KOPT-K1 (cell line): ENCODE data around the gene MAP2.
"Not testable (repeated sequence)": the region's sequence is repeated elsewhere in the genome, so short reads cannot be mapped to it uniquely, and the experiment has no call there.

Source experiments
- H3K27ac ChIP-seq: fragments of 200-600 bp; sonication (generic); 2 replicates; pipeline ENCODE4 v1.5.1; 2016; ENCODE audit warnings: antibody characterized with exemption, mild to moderate bottlenecking, low read depth, low read length; ENCODE audit not compliant: poor library complexity, severe bottlenecking
- H3K36me3 ChIP-seq: fragments of 200-600 bp; sonication (generic); 2 replicates; pipeline ENCODE4 v1.5.1; 2017; ENCODE audit warnings: antibody characterized with exemption, mild to moderate bottlenecking, low read length, moderate library complexity; ENCODE audit not compliant: insufficient read depth
- H3K9me3 ChIP-seq: fragments of 200-600 bp; sonication (generic); 2 replicates; pipeline ENCODE4 v1.5.1; 2017; ENCODE audit warnings: antibody characterized with exemption, low read length, mild to moderate bottlenecking; ENCODE audit not compliant: insufficient read depth, poor library complexity, severe bottlenecking

MAP2 gene

DNA sequence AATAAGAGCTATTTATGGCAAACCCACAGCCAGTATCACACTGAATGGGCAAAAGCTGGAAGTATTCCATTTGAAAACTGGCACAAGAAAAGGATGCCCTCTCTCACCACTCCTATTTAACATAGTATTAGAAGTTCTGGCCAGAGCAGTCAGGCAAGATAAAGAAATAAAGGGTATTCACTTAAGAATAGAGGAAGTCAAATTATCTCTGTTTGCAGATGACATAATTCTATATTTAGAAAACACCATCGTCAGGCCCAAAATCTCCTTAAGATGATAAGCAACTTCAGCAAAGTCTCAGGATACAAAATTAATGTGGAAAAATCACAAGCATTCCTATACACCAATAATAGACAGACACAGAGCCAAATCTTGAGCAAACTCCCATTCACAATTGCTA, 68.4 kb downstream of the MAP2 start:
- not testable (repeated sequence) for H3K27ac ChIP-seq, H3K9me3 ChIP-seq, H3K36me3 ChIP-seq

GRCh38 chr2:209495068-209495620, 71.3 kb downstream of the MAP2 start:
- not testable (repeated sequence) for H3K36me3 ChIP-seq, H3K27ac ChIP-seq, H3K9me3 ChIP-seq

DNA sequence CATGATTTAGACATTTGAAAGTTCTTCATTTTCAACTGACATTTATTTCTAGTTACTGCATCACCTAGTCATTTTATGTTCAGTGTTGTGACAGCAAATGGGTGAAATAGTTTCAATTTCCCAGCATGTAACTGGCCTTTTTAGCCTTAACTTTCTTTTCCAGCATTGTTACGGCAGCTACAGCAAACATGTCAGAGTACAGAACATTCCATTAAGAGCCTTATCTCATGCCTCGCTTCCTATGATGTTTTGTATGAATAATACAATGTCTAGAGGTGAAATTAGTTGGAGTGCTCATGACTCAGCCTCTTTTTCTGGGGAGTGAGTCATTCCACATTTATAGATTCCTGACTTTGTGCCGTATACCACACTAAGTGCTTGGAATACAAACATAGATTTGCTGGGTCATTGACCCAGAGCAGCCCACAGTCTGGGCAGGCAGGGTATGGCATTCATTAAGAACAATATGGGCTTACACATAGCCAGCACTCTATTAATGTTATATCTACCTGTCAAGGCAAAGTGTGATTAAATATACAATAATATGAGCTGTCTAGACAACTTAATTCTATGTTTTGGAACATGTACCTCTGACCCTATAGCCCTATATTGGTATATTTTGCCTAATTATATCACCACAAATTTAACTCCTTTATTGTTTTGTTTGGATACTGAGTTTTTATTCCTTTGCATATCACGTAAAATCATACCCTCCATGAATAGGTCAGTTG, 72.2 kb downstream of the MAP2 start:
- Histone ChIP-seq H3K27ac (no peak overlapping the region), H3K36me3 (no peaks in the 10 kb centered on the region), H3K9me3 (no peaks in the 10 kb centered on the region)

DNA sequence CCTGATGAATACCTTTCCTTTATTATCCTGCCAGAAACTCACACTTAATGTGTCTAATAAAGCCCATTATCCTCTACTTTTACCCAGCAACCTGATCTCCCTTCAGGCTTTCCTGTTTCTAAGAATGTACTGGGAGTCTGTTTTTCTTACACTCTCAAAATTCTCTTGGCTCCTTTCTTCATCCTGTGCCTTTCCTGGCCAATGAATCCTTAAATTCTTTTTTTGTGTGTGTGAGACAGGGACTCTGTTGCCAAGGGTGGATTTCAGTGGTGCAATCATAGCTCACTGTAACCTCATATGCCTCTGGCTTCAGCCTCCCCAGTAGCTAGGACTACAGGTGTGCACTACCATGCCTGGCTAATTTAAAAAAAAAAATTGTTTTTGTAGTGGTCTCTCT, 72.7 kb downstream of the MAP2 start:
- no peak overlapping the region for H3K27ac ChIP-seq
- no peaks in the 10 kb centered on the region for H3K9me3 ChIP-seq

DNA sequence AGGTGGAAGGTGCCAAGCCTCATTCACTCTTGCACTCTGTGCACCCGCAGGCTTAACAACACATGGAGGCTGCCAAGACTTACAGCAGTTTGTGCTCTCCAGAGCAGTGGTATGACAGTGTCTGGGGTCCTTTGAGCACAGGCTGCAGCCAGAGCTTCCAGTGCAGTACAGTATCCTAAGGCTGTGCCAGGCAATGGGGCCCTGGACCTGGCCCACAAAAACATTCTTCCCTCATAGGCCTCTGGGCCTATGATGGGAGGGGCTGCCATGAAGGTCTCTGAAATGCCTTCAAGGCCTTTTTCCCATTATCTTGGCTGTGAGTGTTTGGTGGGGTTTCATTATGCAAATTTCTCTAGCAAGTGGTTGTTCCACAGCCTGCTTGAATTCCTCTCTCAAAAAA, 74.8 kb downstream of the MAP2 start:
- Histone ChIP-seq H3K9me3 (no peaks in the 10 kb centered on the region), H3K27ac (no peak overlapping the region), H3K36me3 (no peaks in the 10 kb centered on the region)

More for the DNA sequence above, 72.7 kb downstream of the MAP2 start:
- no peaks in the 10 kb centered on the region for H3K36me3 ChIP-seq

DNA sequence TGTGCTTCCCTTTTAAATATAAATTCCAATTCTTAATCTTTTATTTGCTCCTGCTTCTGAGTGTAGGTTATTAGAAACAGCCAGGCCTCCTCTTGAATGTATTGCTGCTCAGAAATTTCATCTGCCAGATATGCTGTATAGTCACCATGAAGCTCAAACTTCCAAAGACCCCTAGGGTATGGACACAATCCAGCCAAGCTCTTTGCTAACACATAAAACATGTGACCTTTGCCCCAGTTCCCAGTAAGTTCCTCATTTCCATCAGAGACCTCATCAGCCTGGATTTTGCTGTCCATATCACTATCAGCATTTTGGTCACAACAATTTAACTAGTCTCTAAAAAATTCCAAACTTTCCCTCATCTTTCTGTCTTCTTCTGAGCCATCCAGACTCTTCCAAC, 75.2 kb downstream of the MAP2 start:
- H3K36me3 ChIP-seq: no peaks in the 10 kb centered on the region
- no peak overlapping the region for H3K27ac ChIP-seq
- no peaks in the 10 kb centered on the region for H3K9me3 ChIP-seq

DNA sequence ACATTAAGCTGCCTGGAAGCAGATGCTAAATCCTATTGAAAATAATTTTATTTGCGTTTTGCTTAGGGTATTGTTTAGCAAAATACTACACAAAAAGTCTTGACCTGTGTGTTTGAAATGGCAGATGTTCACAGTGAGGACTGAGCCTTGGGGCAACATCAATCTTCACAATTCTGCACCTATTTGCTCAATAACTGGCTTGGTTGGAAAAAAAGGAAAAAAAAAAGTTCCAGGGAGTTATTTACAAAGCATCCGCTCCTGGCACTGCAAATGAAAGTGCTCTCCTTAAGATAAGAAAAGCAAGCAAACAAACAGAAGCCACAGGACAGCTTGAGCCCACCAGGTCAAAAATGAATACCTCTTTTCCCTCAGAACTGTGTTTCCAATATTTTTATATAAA, 77.7 kb downstream of the MAP2 start:
- Histone ChIP-seq H3K9me3 (no peaks in the 10 kb centered on the region), H3K27ac (no peak overlapping the region), H3K36me3 (no peaks in the 10 kb centered on the region)

DNA sequence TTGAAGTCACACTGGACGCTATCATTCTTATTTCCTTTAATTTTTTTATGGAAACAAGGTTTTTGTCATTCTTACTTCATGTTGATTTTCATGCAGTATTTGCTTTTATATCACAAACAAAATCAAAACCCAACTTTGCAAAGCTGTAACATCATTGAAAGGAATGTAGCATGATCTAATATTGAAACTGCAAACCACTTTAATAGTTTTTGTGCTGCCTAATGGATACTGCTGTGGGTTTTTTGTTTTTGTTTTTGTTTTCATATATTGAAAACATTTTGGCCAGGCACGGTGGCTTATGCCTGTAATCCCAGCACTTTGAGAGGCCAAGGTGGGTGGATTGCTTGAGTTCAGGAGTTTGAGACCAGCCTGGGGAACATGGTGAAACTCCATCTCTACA, 81.6 kb downstream of the MAP2 start:
- H3K36me3 ChIP-seq: no peaks in the 10 kb centered on the region
- no peaks in the 10 kb centered on the region for H3K9me3 ChIP-seq
- no peak overlapping the region for H3K27ac ChIP-seq

DNA sequence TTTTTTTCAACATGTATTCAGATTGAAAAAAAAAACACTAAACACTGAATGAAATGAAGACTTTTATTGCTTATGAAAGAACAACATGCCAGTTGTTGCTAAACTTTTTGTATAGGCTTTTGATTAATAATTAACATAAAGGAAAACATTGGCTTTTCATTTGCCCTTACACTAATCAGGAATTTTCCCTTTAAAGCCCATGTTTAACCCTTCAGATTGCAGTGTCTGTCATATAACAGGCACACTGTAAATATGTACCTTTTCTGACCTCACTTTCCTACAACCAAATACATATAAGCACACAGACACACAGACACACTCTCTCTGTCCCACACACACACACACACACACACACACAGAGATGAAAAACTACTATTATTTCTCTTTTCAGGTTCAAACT, 84.4 kb downstream of the MAP2 start:
- Histone ChIP-seq H3K9me3 (no peaks in the 10 kb centered on the region), H3K27ac (no peak overlapping the region), H3K36me3 (no peaks in the 10 kb centered on the region)

GRCh38 chr2:209511637-209512036, 87.8 kb downstream of the MAP2 start:
- Histone ChIP-seq H3K27ac (no peak overlapping the region), H3K36me3 (no peaks in the 10 kb centered on the region), H3K9me3 (no peaks in the 10 kb centered on the region)

DNA sequence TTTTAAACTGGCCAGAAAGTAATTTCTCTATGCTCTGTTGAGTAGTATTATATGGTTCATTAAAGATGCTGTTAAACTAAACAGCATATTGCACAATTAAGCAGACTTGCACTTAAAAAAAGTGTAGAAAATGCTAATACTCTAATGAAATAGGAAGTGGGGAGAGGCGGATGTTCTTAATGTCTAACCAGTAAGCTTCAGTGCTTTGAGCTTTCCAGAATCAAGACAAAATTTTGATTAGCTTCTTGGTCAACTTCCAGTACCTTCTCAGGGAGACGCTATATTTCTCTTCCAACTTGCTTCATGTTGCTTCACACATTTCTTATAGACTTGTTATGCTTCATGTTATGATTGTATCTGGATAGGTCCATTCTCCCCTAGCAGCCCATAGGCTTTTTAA, 89.1 kb downstream of the MAP2 start:
- Histone ChIP-seq H3K27ac (no peak overlapping the region), H3K36me3 (no peaks in the 10 kb centered on the region), H3K9me3 (no peaks in the 10 kb centered on the region)

GRCh38 chr2:209517436-209517835, 93.6 kb downstream of the MAP2 start:
- H3K27ac ChIP-seq: no peak overlapping the region
- no peaks in the 10 kb centered on the region for H3K9me3 ChIP-seq
- no peaks in the 10 kb centered on the region for H3K36me3 ChIP-seq

DNA sequence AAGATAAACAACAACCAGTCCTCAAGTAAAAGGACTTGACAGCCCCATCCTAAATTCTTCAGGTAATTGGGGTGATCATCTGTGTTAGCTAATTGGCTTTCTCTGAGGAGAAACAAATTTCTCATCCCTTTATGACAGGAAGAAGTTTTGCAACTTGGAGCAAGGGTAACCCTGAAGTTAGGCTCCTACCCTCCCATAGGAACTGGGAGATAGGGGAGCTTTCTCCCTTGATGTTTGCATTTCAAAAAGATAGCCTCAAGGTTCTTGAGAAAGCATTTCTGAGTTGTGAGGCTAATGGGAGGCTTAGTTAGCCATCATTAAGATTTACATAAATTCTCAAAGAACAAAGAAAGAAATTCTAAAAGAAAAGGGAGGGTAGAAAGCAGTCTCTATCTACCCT, 95.4 kb downstream of the MAP2 start:
- Histone ChIP-seq H3K27ac (no peak overlapping the region), H3K36me3 (no peaks in the 10 kb centered on the region), H3K9me3 (no peaks in the 10 kb centered on the region)

GRCh38 chr2:209519906-209520305, 96.1 kb downstream of the MAP2 start:
- no peak overlapping the region for H3K27ac ChIP-seq
- H3K9me3 ChIP-seq: no peaks in the 10 kb centered on the region
- H3K36me3 ChIP-seq: no peaks in the 10 kb centered on the region

GRCh38 chr2:209523041-209523740, 99.3 kb downstream of the MAP2 start:
- Histone ChIP-seq H3K27ac (no peak overlapping the region), H3K36me3 (no peaks in the 10 kb centered on the region), H3K9me3 (no peaks in the 10 kb centered on the region)

GRCh38 chr2:209523867-209524266, 100.0 kb downstream of the MAP2 start:
- Histone ChIP-seq H3K27ac (no peak overlapping the region), H3K9me3 (no peaks in the 10 kb centered on the region), H3K36me3 (no peaks in the 10 kb centered on the region)
